GM19099 (cell line): ENCODE data around the gene EPB41L4A.

Experiments
- POLR2A ChIP-seq: IDR thresholded peaks from 3 replicates; pipeline ENCODE4 v1.6.1; 2011; ENCODE audit warnings: low read depth; ENCODE audit not compliant: insufficient read length; ENCODE audit errors: extremely low read depth

EPB41L4A gene

GRCh38 chr5:112146323-112147226 lies 272.5 kb downstream of the EPB41L4A start:
- TF ChIP-seq POLR2A = no peak

GRCh38 chr5:112143690-112144089 lies 275.4 kb downstream of the EPB41L4A start:
- TF ChIP-seq POLR2A = no peak

GRCh38 chr5:112142769-112143270 lies 276.3 kb downstream of the EPB41L4A start:
- no peak for TF ChIP-seq POLR2A

GRCh38 chr5:112141582-112141981 lies 277.5 kb downstream of the EPB41L4A start:
- no peak for TF ChIP-seq POLR2A

GRCh38 chr5:112138526-112138925 lies 280.6 kb downstream of the EPB41L4A start:
- TF ChIP-seq POLR2A = no peak

- no peak for TF ChIP-seq POLR2A
Measured at GRCh38 chr5:112136773-112137172, 282.3 kb downstream of the EPB41L4A start.

- no peak for TF ChIP-seq POLR2A
Measured at GRCh38 chr5:112127861-112128260, 291.2 kb downstream of the EPB41L4A start.

GRCh38 chr5:112126982-112127381 lies 292.1 kb downstream of the EPB41L4A start:
- no peak for TF ChIP-seq POLR2A

- no peak for TF ChIP-seq POLR2A
Measured at GRCh38 chr5:112125903-112126302, 293.2 kb downstream of the EPB41L4A start.

- TF ChIP-seq POLR2A = no peak
Measured at GRCh38 chr5:112124788-112125187, 294.3 kb downstream of the EPB41L4A start.

GRCh38 chr5:112123086-112123485 lies 296.0 kb downstream of the EPB41L4A start:
- TF ChIP-seq POLR2A = no peak

GRCh38 chr5:112122353-112122752 lies 296.7 kb downstream of the EPB41L4A start:
- no peak for TF ChIP-seq POLR2A

GRCh38 chr5:112121258-112121657 lies 297.8 kb downstream of the EPB41L4A start:
- TF ChIP-seq POLR2A = no peak

GRCh38 chr5:112119969-112120368 lies 299.1 kb downstream of the EPB41L4A start:
- TF ChIP-seq POLR2A = no peak

- TF ChIP-seq POLR2A = no peak
Measured at GRCh38 chr5:112119508-112119907, 299.6 kb downstream of the EPB41L4A start.

GRCh38 chr5:112117551-112117950 lies 301.5 kb downstream of the EPB41L4A start:
- TF ChIP-seq POLR2A = no peak

- no peak for TF ChIP-seq POLR2A
Measured at GRCh38 chr5:112116371-112116770, 302.7 kb downstream of the EPB41L4A start.

- no peak for TF ChIP-seq POLR2A
Measured at GRCh38 chr5:112113565-112113964, 305.5 kb downstream of the EPB41L4A start.
